NCI-H510A (cell line): ENCODE measurements around the gene SARS2.

Experiments used
- DNase-seq: peaks from one replicate; lab custom pipeline; 2025; lab: John Stamatoyannopoulos, UW

Gene SARS2

DNA sequence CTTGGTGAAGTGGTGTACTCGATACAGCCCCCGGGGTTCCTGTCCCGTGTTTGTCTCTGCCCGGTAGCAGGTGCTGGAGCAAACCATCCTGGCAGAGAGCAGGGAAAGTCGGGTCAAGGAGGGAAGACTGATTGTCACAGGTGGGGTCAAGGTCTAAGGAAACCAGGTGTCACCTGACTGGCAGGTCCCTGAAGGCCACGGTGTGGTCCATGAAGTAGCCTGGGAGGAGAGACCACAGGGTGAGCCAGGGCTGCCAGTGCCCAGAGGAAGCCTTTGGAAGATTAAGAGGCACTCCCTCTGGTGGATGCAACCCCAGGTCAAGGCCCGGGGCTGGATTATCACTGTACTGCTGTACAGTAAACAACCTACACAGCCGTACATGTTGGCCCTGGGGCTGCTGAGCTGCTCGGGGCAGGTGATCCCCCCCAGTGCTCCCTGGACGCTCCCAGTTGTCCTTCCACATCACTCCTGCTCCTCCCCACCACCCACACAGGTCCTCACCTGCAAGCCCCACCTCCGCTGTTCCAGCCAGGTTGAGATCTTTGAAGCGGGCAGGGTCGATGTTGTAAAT, 12.6 kb downstream of the SARS2 start:
- DNase-seq, result no peak

DNA sequence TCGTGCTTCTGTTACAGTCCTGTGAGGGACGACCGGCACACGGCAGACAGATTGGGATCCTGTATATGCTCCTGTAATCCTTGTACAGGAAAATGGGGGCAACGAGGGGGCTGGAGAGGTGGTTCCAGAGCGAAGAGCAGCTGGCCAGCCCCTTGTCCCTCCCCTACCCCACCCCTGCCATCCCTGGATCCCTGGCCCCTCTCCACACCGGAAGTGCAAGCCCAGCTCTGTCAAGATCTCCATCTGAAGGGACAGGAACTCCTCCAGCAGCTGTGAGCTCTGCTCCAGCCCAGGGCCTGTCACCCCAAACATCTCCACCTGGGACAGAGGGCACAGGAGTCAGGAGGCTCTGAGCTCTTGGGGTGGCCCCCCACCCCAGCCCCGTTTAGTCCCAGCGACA, 13.0 kb downstream of the SARS2 start:
- no peak for DNase-seq

DNA sequence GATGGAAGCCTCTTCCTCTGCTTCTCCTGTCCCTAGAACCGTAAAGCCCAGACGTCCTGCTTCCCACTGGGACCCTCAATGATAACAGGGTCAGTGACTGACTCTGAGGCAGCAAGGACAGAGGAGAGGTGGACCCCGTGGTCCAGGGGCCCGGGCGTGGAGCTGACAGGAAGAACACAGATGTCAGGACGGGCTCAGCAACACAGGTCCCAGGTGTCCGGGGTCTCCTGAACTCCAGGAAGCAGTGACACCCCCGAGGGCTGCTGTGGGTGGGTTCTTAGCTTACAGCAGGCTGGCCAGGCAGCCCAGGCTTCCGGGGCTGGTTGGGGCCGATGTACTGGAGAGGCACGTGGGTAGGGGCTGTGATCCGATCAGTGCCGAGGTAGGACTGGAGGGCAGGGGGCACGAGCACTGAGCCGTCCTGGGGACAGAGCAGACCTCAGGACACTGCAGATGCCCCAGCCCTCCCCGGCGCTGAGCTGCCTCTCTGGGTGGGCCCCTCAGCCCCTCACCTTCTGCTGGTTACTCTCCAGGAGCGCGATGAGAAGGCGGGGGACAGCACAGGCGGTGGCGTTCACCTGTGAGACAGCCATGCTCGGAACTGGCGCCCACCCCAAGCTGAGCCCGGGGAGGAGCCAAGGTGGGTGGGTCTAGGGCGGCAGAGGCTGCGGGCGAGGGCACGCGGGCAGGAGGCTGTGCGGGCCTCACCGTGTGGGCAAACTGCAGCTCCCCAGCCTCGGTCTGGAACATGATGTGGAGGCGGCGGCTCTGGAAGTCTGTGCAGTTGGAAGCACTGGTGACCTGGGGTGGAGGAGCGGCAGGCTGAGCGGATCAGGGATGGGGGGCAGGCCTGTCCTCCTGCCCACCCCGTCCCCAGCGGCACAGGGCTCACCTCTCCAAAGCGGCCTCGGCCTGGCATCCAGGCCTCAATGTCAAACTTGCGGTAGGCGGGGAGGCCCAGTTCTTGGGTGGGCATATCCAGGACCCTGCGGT, 14.9 kb downstream of the SARS2 start:
- no peak for DNase-seq

DNA sequence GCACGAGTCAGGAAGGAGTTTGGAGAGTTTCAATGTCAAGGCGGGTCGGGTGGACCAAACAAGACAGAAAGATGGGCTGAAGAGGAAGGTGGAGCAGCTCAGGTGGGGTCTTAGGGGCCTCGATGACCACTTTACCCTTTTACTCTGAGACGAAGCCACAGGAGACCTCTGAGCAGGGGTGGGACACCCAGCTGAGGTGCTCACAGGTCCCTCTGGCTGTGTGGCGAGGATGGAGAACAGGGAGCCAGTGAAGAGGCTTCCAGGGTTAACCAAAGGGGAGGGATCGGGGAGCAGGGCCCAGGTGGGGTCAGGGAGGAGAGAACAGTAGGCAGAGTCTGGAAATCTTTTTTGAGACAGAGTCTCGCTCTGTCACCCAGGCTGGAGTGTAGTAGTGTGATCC, 16.6 kb downstream of the SARS2 start:
- no peak for DNase-seq

DNA sequence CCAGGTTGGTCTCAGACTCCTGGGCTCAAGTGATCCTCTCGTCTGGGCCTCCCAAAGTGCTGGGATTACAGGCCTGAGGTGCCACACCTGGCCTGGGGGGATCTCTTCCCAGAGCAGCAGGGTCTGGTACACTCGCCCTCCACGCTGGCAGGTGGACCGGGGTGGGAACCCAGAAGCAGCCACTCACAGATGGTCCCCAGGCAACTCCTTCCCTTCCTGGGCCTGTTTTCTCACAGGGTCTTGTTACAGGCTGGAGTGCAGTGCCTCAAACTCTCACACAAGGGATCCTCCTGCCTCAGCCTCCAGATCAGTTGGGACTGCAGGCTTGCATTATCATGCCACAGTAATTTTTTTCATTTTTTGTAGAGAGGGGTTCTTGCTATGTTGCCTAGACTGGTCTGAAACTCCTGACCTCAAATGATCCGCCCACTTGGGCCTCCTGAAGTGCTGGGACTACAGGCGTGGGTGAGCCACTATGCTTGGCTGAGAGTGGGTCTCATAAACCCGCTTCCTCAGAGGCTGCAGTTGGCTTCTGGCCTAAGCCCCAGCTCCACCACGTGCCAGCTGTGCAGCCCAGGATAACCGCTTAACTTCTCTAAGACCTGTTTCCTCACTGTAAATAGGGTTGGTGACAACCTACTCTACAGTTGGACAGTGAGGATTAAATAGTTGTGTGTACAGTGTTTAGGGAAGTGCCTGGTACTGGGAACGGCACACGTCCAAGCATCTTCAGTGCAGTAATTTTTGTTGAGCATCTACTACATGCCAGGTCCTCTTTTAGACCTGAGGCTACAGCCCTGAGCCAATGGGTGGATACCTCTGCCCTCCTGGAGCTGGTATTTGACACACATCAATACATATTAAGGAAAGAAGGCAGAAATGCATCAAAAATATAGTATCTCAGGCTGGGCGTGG, 17.7 kb downstream of the SARS2 start:
- DNase-seq, result no peak

DNA sequence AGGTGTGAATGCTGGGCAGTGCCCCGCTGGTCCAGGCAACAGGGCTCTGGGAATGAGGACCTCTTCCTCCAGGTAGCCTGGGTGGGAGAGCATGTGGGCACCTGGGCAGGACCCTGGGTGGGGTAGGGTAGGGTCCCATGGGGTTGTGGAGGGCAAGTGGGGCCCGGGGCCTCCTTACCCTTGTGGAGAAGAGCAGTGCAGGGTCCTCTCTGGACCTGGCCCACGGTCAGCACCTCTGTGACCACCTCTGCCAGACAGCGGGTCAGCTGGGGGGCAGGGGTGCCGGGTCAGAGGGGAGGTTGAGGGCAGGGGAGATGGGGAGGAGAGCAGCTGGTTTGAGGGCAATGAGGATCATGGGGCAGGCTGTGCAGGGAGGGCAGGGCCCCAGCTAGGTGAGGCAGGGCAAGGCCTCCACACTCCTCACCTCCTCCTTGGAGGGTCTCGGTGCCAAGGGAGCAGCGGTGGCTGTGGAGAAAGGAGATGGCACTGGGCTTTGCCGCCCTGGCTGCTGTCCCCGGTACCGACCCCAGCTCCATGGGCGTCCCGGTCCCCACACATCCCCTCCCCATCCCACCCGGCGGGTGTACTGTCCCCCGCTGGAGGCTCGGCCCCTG, 19.1 kb downstream of the SARS2 start:
- no peak for DNase-seq

DNA sequence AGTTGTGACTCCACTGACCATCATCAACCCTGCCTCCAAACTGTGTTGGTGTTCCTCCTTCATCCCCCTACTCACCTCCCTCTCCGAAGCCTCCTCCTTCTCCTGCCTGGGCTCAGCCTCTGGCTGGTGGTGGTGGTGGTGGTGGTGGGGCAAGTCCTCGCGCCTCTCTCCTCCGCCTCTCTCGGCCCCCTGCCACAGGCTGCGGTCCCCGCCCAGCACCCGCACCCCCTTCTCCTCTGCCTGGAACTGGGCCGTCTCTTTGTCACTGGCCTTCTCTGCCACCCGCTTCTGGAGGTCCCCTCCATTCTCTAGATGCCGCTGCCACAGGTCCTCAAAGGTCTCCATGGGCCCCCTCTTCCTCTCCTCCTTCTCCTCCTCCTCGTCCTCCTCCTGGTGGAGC, 20.1 kb downstream of the SARS2 start:
- no peak for DNase-seq

DNA sequence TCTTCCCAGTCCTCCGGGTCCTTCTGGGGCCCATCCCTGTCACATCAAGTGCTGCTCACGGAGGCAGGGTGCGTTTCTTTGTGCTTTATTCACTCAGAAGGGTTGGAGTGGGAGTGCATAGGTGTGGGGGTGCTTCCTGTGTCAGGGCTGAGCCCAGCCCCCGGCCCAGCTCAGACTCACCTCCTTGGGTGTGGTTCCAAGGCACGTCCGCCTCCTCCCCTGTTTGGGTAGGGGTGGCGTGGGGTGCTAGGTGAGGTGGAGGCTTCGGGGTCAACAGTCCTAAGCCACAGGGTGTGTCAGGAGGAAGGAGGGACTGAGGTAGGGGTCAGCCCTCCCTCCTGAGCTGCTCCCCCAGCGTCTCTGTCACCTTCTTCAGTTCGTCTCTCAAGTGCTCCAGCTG, 21.7 kb downstream of the SARS2 start:
- no peak for DNase-seq

DNA sequence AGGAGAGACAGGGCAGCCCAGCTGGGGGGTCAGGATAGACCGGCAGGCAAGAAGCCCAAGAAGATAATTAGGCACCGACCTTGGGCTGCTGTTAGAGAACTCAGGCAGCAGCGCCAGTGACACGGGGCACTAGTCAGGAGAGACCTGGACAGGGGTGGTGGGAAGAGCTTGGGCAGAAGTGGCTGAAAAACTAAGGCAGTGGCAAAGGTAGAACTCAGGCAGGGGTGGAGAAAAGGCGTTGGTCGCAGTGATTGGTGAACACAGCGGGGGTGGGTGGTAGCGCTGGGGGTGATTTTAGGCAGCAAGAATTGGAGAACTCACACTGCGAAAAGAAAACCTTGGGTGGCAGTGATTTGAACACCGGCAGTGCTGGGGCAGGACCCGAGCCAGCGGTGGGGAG, 22.9 kb downstream of the SARS2 start:
- DNase-seq, result no peak

DNA sequence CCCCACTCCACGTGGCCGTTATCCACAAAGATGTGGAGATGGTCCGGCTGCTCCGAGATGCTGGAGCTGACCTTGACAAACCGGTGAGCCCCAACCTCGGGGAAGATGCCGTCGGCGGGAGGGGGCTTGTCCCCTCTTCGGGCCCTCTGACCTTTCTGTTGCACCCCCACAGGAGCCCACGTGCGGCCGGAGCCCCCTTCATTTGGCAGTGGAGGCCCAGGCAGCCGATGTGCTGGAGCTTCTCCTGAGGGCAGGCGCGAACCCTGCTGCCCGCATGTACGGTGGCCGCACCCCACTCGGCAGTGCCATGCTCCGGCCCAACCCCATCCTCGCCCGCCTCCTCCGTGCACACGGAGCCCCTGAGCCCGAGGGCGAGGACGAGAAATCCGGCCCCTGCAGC, 23.3 kb downstream of the SARS2 start:
- DNase-seq, result no peak

DNA sequence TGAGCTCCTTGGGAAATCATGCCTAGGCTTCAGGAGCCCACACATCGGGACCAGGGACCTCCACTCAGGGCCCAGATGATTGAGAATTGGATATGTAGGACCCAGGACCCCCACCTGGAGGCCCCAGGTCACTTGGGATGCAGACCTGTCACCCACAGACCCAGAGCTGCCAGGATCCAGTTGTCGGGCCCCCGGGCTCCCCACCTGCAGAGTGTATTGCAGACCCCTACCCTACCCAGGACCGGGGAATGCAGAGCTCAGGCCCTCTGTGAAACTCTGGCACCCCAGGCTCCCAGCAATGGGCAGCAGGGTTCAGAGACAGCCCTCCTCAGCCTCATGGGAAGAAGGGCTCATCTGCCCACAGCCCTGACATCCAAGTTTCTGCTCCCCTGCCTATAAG, 24.9 kb downstream of the SARS2 start:
- no peak for DNase-seq

DNA sequence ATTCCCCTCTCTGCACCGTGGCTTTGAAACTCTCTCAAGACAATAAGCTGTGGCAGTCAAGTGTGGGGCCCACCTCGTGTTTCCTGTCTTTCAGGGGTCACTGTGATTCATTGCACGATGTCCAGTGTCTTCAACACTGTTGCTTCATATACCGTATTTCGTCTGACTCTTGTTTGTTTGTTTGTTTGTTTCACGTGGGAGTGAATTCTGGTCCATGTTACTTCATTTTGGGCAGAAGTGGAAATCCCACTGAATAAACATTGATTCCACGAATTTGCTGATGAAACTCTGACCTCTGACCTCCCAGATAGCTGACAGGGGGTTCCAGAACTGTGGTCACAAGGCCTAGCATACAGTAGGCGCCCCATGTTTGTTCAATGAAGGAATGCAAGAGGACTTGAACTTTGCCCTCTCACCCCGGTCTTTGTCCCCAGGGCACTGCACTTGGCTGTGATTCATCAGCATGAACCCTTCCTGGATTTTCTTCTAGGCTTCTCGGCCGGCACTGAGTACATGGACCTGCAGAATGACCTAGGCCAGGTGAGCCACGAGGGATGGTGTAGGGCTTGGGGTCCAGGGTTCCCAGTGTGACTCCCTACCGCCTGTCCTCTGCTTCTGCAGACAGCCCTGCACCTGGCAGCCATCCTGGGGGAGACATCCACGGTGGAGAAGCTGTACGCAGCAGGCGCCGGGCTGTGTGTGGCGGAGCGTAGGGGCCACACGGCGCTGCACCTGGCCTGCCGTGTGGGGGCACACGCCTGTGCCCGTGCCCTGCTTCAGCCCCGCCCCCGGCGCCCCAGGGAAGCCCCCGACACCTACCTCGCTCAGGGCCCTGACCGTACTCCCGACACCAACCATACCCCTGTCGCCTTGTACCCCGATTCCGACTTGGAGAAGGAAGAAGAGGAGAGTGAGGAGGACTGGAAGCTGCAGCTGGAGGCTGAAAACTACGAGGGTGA, 25.7 kb downstream of the SARS2 start:
- DNase-seq, result no peak

DNA sequence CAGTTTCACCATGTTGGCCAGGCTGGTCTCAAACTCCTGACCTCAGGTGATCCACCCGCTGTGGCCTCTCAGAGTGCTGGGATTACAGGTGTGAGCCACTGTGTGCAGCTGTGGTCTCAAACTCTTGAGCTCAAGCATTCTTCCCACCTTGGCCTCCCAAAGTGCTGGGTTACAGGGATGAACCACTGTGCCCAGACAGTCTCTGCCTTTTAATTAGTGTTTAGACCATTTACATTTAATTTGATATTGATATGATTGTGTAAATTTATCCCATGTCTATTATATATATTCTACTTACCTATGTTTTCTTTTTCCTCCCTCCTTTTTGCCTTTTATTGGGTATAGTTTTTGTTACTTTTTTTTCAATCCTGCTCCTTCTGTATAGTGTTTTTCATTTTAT, 28.9 kb downstream of the SARS2 start:
- no peak for DNase-seq

DNA sequence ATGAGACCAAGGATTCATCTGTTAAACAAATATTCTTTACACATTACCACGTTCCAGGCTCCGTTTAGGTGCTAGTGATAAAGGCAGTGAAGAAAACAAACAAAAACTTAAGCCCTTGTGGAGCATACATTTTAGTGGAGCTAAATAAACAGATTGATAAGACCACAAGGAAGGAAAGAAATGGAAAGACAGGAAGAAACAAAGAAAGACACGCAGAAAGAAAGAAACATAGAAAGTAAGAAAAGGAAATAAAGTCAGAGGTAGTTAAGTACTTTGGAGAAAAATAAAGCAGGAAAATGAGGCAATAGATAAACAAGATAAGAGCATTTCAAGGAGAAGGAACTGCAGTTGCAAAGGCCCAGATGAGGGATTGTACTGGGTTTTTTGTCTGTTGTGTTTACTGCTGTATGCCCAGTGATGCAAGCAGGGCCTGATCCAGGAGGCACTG, 29.8 kb downstream of the SARS2 start:
- no peak for DNase-seq

DNA sequence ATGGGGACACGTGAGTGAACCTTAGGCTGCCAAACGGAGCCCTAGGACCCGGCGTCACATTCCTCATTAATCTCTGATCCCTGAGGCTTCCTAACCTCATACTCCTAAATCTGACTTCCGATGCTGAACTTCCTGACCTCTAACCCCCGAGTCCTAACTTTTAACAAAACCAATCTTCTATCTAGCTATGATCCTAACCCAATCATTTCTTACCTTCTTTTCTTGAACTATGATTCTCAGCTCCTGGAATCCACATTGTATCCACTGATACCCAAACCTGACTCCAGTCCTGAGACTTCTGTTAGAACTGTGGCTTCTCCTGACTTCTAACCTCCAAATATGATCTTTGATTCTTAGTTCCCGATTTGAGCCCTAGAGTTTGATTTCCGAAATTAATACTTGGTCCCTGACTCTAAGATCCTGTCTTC, 30.3 kb downstream of the SARS2 start:
- no peak for DNase-seq

DNA sequence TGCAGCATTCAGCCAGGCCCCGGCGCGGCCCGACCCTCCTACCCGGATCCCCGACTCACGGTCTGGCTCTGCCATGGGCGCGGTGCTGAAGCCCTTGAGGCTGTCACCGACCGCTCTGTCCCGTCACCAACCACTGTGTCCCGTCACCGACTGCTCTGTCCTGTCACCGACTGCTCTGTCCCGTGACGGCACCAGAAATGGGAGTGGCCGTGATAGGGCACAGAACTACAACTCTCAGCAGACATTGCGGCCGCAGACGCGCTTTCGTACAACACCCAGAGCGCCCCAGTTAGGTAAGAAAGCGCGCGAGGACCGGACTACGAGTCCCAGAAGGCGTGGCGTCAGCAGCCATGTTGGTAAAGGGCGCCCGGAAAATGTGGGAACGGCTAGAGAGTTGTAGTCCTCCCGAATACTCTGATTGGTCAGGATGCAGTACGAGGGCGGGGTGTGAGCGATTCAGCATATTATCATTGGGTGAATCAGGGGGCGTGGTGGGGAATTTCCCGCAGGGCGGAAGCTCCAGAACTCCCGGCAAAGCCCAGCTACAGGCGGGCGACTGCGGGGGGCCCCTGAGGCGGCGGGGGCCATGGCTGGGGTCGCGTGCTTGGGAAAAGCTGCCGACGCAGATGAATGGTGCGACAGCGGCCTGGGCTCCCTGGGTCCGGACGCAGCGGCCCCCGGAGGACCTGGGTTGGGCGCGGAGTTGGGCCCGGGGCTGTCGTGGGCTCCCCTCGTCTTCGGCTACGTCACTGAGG, 30.9 kb downstream of the SARS2 start, which contains the start of the genes NFKBIB and SIRT2:
Gene NFKBIB (plus strand): TSS at position 523 of the 755 bp plus-strand sequence. CDS start 64 bp downstream, at position 587.
Gene SIRT2 (minus strand): TSS at position 172 of the 755 bp plus-strand sequence. CDS start 97 bp downstream, at position 75.
- DNase-seq, result peak; percentile 98

DNA sequence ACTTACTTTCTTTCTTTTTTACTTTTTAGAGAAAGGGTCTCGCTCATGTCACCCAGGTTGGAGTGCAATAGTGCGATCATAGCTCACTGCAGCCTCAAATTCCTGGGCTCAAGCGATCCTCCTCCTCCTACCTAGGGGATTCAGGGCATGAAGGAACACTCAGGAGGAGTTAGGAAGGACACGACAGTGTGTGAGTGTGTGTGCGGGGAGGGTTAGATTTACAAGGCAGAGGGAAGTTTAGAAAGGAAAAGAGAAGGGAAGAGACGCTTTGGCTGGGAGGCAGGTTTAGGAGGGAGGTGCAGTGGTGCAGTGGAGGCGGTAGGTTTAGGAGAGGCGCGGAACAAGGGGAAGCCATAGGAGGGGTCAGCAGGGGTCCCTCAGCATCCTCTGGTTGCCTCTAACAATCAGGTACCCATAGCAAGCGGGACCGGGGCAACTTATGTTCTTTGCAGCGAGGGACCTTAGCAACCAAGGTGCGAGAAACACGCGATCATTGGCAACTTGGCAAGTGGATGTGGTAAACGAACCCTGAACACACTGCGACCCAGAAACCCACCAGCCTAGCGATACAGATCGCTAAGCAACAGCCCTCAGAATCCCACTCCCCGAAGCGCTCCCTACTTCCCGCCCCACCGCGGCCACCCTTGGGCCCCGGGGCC, 31.6 kb downstream of the SARS2 start:
- DNase-seq, result no peak

DNA sequence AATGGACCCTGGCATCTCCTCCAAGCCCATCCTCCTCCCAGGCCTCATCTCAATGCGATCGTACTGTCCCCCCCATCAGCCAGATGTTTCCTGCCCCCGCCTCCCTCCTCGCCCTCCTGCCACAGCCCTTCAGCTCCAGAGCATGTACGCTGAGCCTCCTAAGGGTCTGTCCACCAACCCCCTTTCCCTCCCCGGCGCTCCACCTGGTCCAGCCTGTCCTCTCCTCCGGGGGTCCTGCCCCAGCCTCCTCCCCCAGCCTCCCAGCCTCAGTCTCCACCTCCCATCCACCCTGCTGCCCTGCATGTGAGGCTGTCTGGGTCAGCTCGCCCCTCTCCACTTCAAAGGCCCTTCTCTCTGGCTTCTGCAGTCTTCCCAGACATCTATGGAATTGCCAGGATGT, 35.6 kb downstream of the SARS2 start:
- no peak for DNase-seq

DNA sequence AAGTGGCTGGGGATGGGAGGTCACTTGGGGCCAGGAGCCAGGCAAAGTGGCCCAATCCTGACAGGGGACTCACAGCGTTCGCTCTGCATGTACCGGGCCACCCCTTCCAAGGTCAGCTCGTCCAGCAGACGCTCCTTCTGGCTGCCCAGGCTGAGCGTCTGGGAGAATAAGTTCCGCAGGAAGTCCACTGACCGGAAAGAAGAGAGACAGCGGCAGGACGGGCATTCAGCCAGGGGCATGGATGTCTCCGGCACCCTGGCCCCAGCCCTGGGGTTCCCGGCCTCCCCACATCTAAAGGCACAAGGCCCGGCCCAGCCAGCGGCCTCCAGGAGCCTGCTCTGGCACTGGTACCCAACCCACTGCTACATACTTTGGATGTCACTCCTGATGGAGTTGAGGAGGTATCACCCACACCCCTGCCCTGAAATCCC, 37.2 kb downstream of the SARS2 start:
- no peak for DNase-seq
